Mucosa of rectum (tissue), 2 donors: Measurements from ENCODE around the gene MYH9.
A peak's percentile ranks its signal among the peaks of the same experiment; 100 is the strongest.
"Not testable (repeated sequence)": the region's sequence is repeated elsewhere in the genome, so short reads cannot be mapped to it uniquely, and the experiment has no call there.

Source experiments
- H3K27ac ChIP-seq, 2 donors: one replicate each; pipeline ENCODE4 v1.7.0; 2013; ENCODE audit warnings: inconsistent platforms in 2 of 2, low read depth in 2 of 2, low read length in 2 of 2
- H3K27me3 ChIP-seq, 2 donors: one replicate each; pipeline ENCODE4 v1.7.0; 2013; ENCODE audit warnings: low read length in 2 of 2; ENCODE audit not compliant: control insufficient read depth in 2 of 2, insufficient read depth in 2 of 2
- H3K36me3 ChIP-seq, 2 donors: one replicate each; pipeline ENCODE4 v1.7.0; 2013; ENCODE audit warnings: low read length in 2 of 2; ENCODE audit not compliant: control insufficient read depth in 2 of 2, insufficient read depth in 2 of 2
- H3K4me1 ChIP-seq, 2 donors: one replicate each; pipeline ENCODE4 v1.7.0; 2013; ENCODE audit warnings: low read length in 2 of 2, mild to moderate bottlenecking in 1 of 2; ENCODE audit not compliant: control insufficient read depth in 2 of 2, insufficient read depth in 2 of 2
- H3K4me3 ChIP-seq, 2 donors: one replicate each; pipeline ENCODE4 v1.7.0; 2013; ENCODE audit warnings: low read length in 2 of 2
- H3K9ac ChIP-seq, 2 donors: one replicate each; pipeline ENCODE4 v1.7.0; 2013; ENCODE audit warnings: low read length in 2 of 2, low read depth in 1 of 2, mild to moderate bottlenecking in 1 of 2
- H3K9me3 ChIP-seq, 2 donors: one replicate each; pipeline ENCODE4 v1.7.0; 2013; ENCODE audit warnings: low read length in 2 of 2; ENCODE audit not compliant: control insufficient read depth in 2 of 2
- donor health status: healthy.
- donor health status: Normal muscosa, but diverticular disease.

Gene MYH9

GRCh38 chr22:36387959-36388726, at the start of gene MYH9:
Gene MYH9, minus strand, starts transcription at chr22:36387967. Its CDS starts 38,731 bp downstream, at chr22:36349236.
- H3K9ac ChIP-seq: peak within 1 kb of the TSS; percentile 94 to 98
- no peaks in the 10 kb centered on the region for H3K9me3 ChIP-seq
- peak within 1 kb of the TSS; percentile 83 to 95 for H3K4me3 ChIP-seq
- H3K36me3 ChIP-seq: peaks cover 5 to 6% of the 10 kb centered on the region in 2 donors
- no peaks in the 10 kb centered on the region for H3K27me3 ChIP-seq
- H3K27ac ChIP-seq: peak within 1 kb of the TSS; percentile 97 to 98
- peaks cover 30 to 42% of the 10 kb centered on the region in 2 donors for H3K4me1 ChIP-seq

DNA sequence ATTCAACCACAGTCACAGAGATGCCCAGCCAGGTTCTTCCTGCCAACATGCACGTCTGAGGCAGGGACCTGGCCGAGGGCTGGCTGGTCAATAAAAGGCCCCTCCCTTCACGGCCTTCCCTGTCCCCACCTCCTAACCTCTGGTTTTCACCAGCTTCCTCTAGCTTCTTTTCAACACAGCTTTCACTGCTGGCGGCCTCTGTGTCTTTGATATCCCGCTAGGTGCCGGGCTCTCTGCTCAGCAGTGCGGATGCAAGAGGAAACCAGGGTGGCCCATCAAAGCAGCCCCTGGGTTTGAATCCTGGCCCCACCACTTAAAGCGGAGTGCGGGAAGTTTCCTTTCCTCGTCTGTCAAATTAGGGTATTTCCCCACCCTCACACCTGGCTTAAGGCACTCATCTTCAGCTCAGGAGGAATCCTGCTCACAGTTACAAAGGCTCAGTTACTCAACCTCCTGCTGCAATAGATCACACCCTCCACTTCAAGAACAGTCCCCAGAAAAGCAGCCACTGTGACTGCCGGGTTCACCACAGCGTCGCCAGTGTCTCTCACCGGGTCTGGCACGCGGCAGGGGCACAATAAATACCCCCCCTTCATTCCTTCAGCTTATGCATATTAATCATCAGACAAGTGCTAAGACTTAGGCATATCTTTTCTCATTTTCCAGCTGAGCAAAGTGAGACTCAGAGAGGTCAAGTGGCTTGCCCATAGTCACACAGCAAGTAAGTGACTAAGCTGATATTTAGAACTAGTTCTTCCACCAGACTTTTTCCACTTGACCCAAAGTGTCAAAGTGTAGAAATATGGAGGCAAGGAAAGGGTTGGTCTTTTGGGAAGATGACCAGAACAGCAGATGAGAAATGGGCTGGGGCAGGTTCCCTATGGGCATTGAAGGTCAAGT, 48.0 kb upstream of the MYH9 start:
- H3K4me3 ChIP-seq: peak overlapping the region; percentile 44 to 48
- no peaks in the 10 kb centered on the region for H3K36me3 ChIP-seq
- peak overlapping the region; percentile 95 to 98 for H3K27ac ChIP-seq
- H3K9ac ChIP-seq: peak overlapping the region; percentile 60 to 80
- no peaks in the 10 kb centered on the region for H3K27me3 ChIP-seq
- peaks cover 41 to 45% of the 10 kb centered on the region in 2 donors for H3K4me1 ChIP-seq
- H3K9me3 ChIP-seq: no peaks in the 10 kb centered on the region

DNA sequence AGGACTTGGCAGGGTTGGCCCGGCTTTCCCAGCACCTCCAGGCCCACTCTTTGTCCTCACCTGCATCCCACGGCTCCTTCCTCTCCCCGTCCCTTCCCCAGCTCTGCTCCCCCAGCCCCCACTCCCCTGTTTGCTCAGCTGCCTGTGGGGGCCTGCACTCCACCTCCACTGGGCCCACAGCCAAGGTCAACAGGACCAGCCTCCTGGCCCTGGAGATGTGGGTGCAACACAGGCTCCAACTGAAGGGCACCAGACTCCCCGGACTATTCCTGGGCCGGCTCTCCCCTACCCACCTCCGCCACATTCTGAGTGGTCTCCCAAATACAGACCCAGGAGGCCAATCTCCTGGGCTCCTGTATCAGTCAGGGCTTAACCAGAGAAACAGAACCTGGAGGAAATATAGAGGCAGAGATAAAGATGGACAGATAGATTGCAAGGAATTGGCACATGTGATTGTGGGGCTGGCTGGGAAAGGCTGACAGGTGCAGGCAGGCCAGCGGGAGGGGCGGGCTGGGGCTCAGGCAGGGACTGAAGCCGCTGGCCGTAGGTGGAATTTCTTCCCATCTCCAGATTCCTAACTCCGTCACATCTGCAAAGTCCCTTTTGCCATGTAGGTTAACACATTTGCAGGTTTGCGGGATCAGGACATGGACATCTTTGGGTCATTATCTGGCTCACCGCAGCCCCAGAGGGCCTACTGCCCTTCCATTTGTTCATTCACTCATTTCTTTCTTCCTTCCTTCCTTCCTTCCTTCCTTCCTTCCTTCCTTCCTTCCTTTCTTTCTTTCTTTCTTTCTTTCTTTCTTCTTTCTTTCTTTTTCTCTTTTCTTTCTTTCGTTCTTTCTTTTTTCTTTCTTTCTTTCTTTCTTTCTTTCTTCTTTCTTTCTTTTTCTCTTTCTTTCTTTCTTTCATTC, 45.8 kb upstream of the MYH9 start:
- Histone ChIP-seq H3K27me3 (no peaks in the 10 kb centered on the region), H3K27ac (peak overlapping the region; percentile 95 to 98), H3K9me3 (no peaks in the 10 kb centered on the region), H3K9ac (peak overlapping the region; percentile 14 to 63), H3K4me1 (peaks cover 41 to 45% of the 10 kb centered on the region in 2 donors), H3K36me3 (no peaks in the 10 kb centered on the region), H3K4me3 (no peak overlapping the region)

- Histone ChIP-seq H3K4me3 (no peak overlapping the region), H3K36me3 (no peaks in the 10 kb centered on the region), H3K9me3 (no peaks in the 10 kb centered on the region), H3K9ac (peak overlapping the region; percentile 14 to 63), H3K4me1 (peaks cover 39 to 45% of the 10 kb centered on the region in 2 donors), H3K27me3 (no peaks in the 10 kb centered on the region), H3K27ac (peak overlapping the region; percentile 83 to 95)
Measured at GRCh38 chr22:36432592-36433317, 45.0 kb upstream of the MYH9 start.

DNA sequence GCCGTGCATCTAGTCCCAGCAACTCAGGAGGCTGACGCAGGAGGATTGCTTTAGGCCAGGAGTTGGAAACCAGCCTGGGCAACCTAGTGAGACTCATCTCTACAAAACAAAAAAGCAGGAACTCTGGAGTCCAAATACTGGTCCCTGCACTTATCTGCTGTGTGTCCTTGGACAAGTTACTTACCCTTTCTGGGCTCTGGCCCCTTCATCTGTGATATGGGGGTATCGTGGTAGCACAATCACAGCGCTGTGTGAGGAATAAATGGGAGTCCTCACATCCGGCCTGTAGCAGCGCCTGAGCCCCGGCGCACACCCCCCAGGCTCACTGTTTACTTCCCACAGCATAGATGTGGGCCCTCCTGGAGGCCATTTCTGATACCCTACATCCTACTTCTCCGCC, 44.2 kb upstream of the MYH9 start:
- no peak overlapping the region for H3K9ac ChIP-seq
- no peaks in the 10 kb centered on the region for H3K27me3 ChIP-seq
- peaks cover 39 to 45% of the 10 kb centered on the region in 2 donors for H3K4me1 ChIP-seq
- H3K9me3 ChIP-seq: no peaks in the 10 kb centered on the region
- H3K4me3 ChIP-seq: no peak overlapping the region
- no peaks in the 10 kb centered on the region for H3K36me3 ChIP-seq
- H3K27ac ChIP-seq: no peak overlapping the region

- Histone ChIP-seq H3K9ac (no peak overlapping the region), H3K4me3 (no peak overlapping the region), H3K4me1 (peaks cover 38 to 43% of the 10 kb centered on the region in 2 donors), H3K27me3 (no peaks in the 10 kb centered on the region), H3K9me3 (no peaks in the 10 kb centered on the region), H3K27ac (no peak overlapping the region), H3K36me3 (no peaks in the 10 kb centered on the region)
Measured at GRCh38 chr22:36430863-36431262, 43.1 kb upstream of the MYH9 start.

- H3K9ac ChIP-seq, H3K36me3 ChIP-seq, H3K4me3 ChIP-seq, H3K27me3 ChIP-seq, H3K9me3 ChIP-seq: not testable (repeated sequence)
- Histone ChIP-seq H3K4me1 (peaks cover 16 to 19% of the 10 kb centered on the region in 2 donors), H3K27ac (peak overlapping the region in 1 of 2 donors; percentile 4)
Measured at GRCh38 chr22:36427952-36428351, 40.2 kb upstream of the MYH9 start.

DNA sequence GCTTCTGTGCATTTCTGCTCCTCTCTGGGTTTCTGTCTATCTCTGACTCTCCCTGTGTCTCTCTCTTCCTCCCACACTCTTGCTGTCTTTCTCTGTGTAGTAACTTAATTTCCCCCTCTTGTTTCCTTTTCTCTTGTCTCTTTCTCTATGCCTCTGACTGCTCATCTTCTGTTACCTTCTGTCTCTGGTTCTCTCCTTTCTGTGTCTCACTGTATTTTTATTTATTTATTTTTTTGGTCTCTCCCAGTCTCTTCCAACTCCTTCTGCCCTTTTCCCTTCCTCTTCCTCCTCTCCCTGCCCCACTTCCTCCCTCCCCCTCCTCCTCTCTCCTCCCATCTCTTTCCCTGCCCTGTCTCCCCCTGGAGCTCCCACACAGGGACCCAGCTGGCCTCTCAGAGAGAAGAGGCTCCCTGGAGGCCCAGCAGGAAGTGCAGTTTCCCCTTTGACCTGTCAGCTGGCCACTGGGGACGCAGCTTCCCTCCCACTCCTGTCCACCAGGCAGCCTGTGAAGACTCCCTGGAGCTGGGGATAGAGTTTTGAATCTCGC, 38.3 kb upstream of the MYH9 start:
- Histone ChIP-seq H3K27me3 (no peaks in the 10 kb centered on the region), H3K9ac (peak overlapping the region in 1 of 2 donors; percentile 39), H3K36me3 (no peaks in the 10 kb centered on the region), H3K4me3 (no peak overlapping the region), H3K4me1 (peaks cover 8 to 15% of the 10 kb centered on the region in 2 donors), H3K27ac (peak overlapping the region; percentile 38 to 48), H3K9me3 (no peaks in the 10 kb centered on the region)
